ENCODE measurements around the gene MAML3. TPM values are rescaled to one million over a fixed set of nuclear protein-coding genes. Genes with fewer than 3 reads are reported as not detected.
"Not testable (repeated sequence)": the region's sequence is repeated elsewhere in the genome, so short reads cannot be mapped to it uniquely, and the experiment has no call there.

MAML3 gene
- total RNA-seq, 1 donor from 2014 or later, result 9.5 TPM

DNA sequence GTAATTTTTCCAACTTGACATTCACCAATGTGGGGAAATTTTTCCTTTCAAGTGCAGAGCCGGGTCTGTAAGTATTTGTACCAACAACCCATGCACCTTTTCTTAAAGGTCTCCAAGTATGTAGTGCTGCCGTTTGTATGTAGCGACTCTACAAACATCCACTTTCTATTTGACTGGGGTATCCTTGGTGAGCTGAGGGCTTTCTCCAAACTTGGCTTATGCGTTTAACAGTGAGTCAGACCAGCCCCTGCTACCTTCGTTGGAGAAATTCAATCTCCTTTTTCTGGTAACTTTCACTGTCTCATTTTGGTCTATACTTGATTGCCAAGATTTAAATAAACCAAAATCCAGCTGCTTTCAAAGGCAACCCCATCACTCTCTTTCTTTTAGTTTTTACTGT, 453.4 kb downstream of the MAML3 start:
- DNase-seq (ENCODE audit: low read depth, low spot score), result no peak

DNA sequence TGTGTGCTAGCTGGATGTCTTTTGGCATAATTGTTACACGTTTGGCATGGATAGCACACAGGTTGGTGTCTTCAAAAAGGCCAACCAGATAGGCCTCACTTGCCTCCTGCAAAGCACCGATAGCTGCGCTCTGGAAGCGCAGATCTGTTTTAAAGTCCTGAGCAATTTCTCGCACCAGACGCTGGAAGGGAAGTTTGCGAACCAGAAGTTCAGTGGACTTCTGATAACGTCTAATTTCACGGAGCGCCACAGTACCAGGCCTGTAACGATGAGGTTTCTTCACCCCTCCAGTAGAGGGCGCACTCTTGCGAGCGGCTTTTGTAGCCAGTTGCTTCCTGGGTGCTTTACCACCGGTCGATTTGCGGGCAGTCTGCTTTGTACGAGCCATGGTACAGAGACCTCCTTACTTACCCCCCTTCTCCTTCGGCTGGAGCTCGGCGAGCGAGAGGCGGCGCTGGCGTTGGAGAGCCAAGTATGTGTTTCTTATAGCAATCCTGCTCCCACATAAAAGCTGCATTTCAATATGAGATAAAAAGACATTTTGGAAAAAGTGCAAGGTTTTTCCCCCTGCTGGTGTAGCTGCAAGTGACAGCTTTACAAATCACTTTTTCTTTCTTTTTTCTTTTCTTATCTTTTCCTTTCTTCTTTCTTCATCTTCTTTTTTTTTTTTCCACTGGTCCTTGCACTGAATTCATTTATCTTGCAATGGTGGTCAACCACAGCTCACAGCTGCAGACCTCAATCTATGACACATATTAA, 455.6 kb downstream of the MAML3 start:
- DNase-seq (ENCODE audit: low read depth, low spot score), result not testable (repeated sequence)

DNA sequence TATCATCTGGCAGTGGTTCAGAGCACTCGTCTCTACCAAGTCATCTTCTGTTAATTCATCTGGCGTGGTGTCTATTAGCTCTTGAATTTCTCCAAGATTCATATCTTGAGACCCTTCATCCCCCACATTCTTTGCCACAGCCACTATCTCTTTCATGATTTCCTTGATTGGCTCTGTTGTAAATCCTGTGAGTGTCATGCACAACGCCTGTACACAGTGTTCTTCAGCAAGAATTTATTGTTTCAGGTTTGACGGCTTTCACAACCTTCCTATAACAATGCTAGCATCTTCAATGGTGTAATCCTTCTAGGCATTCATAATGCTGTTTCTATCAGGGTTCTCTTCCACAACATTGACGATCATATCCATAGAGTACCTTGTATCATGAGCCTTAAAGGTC, 457.5 kb downstream of the MAML3 start:
- DNase-seq (ENCODE audit: low read depth, low spot score), result no peak

DNA sequence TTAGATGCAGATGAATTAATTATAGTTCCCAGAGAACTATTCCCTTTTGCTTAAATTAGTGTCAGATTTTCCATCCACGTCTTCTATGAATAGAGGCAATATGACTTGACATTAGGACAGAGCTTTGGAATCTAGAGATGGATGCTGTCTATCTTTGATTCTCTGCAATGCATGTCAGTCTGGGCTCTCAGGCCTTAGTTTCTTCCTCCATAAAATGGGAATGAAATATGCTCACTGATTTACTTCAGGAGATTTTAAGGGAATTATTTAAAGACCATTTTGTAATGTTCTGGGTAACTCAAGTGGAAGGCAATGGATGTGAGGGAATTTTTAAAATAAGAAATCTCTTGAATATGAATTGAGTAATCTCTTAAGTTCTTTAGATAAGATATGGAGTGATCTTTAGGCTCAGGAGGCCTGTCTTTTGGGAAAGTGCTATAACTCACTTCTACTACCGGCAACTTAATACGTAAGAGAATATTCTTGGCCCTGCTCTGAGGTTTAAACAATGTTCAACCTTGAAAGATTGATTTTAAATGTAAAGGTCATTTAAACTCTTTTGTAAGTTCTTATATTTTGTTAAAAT, 459.4 kb downstream of the MAML3 start:
- DNase-seq (ENCODE audit: low read depth, low spot score), result no peak

DNA sequence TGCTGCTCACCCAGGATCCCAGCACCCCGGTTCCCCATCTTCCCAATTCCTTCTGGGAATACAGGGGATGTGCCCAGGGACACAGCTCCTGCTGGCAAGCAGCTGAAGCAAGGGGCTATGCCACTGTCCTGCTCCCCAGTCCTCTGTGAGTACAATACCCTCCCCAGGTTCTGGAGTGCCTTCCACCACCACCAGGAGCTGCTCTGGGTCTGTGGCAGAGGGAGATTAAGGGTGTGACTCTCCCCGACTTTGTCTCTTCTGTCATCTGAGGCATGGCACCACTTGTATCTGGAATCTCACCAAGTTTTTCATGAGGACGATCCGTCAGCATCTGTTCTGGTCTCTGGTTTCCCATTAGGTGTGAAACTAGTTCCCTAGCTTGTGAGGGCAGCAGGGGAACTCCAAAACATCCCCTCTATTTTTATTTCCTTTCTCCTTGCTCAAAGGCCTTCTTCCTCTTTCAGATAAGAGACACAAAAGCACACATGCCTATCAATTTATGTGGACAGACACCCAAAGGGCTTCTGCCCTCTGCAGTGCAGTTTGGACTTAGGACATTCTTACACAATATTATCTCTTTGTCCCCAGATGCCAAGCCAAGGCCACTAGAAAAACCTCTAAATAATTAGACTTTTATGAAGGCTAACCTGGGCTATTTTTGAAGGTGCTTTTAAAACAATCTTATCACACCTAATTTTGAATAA, 461.5 kb downstream of the MAML3 start:
- no peak for DNase-seq (ENCODE audit: low read depth, low spot score)

DNA sequence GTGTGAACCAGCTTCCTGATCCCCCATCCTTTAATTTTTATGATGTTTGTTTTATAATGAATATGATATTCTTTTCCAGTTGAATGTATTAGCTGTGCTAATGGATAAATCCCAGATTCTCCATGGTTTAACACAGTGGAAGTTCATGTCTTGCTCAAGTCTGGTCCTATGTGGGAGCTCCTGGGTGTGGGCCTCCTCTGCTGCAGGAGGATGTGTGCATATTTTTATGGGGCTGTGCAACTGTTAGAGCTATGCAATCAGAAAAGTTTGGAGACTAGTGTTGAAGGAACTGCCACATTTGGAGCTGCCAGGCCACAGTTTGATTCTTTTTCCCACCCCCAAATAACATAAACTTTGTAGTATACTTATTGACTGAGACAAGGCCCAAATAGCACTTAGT, 463.6 kb downstream of the MAML3 start:
- no peak for DNase-seq (ENCODE audit: low read depth, low spot score)

DNA sequence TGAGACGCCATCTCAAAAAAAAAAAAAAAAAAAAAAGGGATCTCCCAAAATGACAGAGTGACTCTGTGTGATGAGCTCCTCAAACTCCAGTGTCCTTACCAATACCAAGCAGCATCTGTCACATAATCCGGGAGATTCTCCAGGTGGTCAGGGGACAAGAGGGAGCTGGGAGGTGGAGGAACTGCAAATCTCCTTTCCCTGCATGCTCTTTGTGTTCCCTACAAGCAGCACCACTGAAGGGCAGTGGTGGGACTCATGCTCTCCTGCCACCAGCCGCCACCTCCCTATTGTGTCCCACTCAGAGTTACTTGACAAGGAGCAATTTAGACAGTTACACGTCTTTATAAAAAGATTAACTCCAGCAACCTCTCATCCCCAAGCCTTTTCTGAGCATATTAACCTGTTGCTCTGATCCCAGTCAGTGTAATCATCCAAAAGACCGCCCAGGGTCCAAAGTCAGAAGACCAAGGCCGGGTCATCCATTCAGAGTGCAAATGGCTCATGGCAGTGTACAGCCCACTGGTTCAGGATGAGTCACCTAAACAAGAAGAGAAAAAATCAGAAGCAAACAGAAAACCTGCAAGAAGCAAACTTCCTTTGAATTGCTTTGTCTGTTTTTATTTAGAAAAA, 464.8 kb downstream of the MAML3 start:
- DNase-seq (ENCODE audit: low read depth, low spot score), result no peak

DNA sequence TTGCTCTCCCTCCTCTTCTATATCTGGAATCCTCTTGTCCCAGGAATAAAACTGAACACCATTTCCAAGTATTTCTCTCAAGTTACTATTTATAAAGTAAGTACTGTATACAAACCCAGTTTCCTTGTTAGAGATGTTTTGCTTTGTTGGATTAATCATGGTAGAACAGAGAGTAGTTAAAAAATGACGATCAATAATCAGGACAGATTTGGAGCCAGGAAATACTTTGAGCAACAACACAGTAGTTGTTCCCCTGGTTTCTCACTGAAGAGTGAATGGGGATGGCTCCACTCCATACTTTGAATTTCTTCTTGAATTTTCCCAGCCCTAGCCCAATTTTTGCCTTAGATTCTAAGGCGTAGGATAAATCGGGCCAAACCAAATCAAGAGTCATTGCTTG, 467.0 kb downstream of the MAML3 start:
- no peak for DNase-seq (ENCODE audit: low read depth, low spot score)

DNA sequence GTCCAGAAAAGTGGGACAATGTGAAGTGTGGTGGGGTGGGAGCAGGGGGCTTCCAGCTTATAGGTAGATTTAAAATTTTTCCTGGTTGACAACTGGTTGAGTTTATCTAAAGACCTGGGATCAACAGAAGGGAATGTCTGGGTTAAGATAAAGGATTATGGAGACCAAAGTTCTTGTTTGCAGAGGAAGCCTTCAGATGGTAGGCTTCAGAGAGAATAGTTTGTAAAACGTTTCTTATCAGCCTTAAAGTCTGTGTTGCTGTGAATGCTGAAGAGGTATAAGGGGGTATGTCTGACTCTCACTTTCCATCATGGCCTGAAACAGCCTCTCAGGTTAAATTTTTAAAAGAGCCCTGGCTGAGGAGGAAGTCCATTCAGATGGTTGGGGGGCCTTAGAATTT, 467.9 kb downstream of the MAML3 start:
- no peak for DNase-seq (ENCODE audit: low read depth, low spot score)

DNA sequence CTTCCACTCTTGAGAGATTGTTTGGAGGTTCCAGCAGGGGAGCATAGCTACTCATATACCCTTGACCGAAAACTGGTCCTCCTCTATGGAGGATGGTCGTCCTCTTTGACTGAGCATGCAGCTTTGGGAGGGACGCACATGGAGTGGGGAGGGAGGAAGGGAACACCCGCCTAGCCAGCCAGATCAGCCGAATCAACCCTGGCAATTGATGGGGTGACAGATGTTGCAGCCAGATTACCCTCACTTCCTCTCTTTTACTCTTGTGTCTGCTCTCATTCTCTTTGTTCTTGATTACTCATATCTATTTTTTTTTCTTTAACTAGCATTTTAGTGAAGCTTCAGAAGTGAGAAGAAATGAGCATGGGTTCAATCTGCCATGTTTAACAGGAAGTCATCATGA, 468.8 kb downstream of the MAML3 start:
- no peak for DNase-seq (ENCODE audit: low read depth, low spot score)

DNA sequence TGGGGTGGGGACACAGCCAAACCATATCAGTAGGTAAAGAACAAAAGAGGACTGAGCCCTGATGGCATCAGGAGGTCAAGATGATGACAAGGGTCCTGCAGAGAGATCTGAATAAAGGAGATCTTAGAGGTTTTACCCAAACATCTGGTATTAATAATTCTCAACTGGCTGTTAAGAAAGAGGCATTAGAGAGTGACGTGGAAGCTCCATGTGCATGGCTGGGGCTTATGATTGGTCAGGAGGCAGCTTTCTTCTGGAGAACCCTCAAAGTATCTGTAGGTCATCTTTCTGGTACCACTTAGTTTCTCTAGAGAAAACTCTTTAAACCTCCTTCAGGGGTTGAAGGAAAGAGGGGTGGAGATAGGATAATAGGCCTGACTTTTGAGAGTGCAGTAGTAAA, 469.6 kb downstream of the MAML3 start:
- no peak for DNase-seq (ENCODE audit: low read depth, low spot score)

DNA sequence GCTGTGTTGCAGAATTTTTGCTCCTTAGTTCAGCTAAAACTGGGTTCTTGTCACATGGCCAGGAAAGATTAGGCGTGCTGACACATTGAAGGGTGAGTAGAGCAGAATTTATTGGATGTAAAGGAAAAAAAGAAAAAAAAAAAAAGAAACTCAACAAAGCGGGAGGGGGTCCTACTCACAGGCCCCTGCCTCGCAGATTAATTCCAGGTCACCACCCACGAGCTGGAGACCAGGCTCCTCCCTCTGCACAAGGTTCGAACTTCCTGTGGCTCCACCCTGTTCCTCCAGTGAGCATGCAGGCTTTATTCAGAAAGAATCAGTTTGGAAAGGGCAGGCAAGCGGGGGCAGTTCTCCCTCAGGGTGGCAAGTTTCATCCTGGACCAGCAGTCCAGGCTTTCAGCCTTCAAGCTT, 471.2 kb downstream of the MAML3 start:
- no peak for DNase-seq (ENCODE audit: low read depth, low spot score)

DNA sequence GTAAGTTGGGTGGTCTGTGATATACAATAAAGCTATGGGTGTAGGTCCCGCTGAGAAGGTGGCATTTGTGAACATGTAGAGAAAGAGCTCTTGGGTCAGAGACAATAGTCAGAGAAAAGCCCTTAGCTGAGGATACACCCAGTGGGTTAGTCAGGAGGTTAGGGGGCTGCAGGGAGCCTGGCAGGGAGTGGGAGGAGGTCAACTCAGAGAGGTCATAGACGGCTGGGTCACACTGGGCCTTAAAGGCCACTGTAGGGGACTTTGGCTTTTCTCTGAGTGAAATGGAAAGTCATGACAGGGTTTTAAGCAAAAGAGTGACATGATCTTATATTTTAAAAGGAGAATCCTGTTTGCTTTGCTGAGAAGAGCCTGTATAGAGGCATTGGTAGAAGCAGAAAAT, 471.7 kb downstream of the MAML3 start:
- DNase-seq (ENCODE audit: low read depth, low spot score), result no peak

DNA sequence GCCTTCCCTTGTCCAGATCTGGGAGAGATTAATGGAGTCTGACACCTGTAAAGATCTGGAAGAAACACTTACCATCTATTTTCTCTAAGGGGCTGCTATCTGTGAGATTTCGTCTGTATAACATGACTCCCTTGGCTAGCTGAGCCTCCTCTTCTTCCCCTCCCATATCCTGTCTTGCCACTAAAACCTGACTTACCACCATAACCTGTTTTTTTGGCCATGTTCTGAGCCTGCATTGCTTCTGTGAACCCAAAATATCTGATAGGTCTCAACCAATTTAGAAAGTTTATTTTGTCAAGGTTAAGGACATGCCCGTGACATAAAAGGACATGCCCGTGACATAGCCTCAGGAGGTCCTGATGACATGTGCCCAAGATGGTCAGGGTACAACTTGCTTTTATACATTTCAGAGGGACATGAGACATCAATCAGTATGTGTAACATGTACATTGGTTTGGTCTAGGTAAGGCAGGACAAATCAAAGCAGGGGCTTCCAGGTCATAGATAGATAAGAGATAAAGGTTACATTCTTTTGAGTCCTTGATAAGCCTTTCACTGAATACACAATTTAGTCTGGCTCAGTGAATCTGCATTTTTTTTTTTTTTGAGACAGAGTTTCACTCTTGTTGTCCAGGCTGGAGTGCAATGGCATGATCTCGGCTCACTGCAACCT, 476.9 kb downstream of the MAML3 start:
- DNase-seq (ENCODE audit: low read depth, low spot score), result no peak

DNA sequence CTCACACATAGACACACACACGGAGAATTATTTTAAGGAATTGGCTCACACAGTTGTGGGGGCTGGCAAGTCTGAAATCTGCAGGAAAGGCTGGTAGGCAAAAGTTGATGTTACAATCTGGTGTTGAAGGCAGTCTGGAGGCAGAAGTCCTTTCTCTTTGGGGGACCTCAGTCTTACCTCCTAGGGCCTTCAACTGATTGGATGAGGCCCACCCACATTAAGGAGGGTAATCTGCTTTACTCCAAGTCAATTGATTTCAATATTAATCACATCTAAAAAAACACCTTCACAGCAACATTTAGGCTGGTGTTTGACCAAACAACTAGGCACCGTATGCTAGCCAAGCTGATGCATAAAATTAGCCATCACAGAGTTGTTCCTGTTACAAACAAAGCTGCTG, 477.6 kb downstream of the MAML3 start:
- DNase-seq (ENCODE audit: low read depth, low spot score), result no peak

DNA sequence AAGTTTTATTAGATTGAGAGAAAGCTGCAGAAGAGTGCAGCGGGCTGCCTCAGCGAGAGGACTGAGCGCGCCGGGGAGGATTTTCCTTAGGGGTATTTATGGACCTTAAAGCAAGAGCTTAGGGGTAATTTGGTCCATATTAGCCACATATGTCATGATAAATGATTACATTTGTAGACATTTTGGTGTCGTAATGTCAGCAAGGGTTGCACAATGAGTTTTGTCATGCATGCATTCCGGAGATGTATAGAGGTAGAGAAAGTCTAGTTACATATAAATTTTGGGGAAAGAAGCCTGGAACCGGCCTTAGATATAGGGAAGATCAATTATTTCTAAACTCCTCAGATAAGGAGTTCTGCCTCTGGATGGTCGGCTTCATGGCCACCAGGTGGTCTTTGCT, 478.3 kb downstream of the MAML3 start:
- no peak for DNase-seq (ENCODE audit: low read depth, low spot score)

DNA sequence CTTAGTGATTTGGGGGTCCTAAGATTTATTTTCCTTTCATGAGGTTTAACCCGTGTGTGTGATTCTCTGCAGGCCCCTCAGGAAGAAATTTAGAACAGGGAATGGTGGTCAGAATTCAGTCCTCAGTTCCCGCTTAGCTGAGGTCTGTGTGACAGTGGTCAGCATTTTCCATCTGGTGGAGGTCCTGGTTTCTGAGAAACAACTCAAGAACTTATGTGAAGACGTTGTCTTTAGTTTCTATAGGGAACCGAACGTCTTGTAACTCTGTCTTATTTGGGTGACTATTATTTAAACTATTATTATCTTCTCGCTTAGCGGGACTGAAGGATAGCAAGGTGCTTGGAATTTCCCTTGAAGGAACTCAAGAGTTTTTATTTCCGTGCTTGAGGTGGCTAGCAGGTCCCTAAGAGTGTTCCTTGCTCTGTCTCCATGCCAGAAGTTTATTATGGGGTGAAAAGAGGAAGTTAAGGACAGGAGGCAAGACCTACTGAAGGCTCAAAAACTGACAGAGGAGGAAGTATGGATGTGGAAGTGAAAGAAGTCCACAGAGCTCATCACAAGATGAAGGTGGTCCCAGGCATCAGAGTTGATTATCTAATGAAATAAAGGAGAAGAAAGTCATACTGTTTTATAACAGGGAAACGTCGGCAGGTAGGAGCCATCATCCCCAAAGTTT, 479.0 kb downstream of the MAML3 start:
- no peak for DNase-seq (ENCODE audit: low read depth, low spot score)

DNA sequence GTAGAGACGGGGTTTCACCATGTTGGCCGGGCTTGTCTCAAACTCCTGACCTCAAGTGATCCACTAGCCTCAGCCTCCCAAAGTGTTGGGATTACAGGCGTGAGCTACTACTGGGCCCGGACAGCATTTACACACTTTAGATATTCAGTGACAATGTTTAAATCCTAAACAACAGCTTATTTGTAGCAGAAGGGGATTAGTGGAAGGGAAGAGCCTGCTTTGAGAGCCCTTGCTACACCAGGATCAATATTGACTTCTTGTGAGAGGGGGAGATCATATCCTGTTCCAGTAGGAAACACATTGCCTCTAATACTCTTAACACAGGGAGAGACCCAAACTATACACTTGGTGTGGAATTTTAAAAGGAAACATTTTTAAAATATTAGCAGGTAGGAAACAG, 481.3 kb downstream of the MAML3 start:
- no peak for DNase-seq (ENCODE audit: low read depth, low spot score)

DNA sequence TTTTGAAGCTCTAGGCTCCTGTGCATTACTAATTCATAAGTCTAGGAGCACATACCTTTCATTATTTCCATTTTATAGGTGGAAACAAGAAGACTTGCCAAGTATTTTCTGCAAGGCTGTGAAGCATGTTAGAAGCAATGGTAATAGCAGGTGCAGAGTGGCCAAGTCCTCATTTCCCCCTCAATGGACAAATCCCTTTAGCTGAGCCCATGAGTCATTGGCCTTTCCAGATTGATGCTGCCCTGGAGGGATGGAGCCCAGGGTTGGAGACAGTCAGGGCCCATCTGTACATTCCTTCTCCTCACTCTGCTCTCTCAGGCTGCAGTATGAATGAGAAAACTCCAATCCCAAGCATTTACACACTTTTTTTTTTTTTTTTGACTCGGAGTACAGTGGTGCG, 481.8 kb downstream of the MAML3 start:
- no peak for DNase-seq (ENCODE audit: low read depth, low spot score)

DNA sequence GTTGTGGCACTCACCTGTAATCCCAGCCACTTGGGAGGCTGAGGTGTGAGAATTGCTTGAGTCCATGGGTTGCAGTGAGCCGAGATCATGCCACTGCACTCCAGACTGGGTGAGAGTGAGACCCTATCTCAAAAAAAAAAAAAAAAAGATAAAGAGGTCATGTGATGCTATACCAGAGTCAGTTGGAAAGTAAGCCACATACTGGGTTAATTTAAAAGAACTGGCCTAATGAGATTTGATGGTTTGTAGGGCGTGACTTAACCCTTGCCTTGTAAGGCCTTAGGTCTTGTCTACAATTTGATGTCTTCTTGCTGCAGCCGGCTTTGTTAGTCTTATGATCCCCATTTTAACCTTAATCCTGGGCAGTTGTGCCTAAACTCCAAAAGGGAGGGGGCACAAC, 483.2 kb downstream of the MAML3 start:
- DNase-seq (ENCODE audit: low read depth, low spot score), result no peak

DNA sequence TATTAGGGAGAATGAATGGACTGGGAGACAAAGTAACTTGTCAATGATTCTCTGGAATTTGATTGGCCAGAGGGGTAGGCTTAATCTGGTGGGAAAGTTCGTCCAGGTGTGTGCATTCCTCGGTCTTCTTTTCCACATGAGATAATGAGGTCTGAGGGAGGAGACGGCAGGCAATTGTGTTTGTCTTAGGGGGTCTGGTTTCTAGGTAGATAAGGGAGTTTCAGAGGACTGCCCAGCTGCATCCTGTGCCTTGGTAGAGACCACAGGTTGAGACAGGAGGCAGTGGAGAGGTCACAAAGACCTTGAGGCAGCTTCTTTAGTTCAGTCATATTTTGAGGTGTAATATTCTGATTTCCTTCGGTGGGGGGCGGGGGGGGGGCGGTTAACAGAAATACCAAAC, 484.1 kb downstream of the MAML3 start:
- no peak for DNase-seq (ENCODE audit: low read depth, low spot score)

Measured in pulmonary artery endothelial cell (primary cell).